GM18517 (cell line): ENCODE results near the gene NIM1K.
"Not testable (repeated sequence)": the region's sequence is repeated elsewhere in the genome, so short reads cannot be mapped to it uniquely, and the experiment has no call there.

Source experiments
- ATAC-seq: cut with Tn5 transposase; IDR thresholded peaks from one replicate; pipeline ENCODE4 v1.9.1; 2021; ENCODE audit warnings: mild to moderate bottlenecking, moderate library complexity; ENCODE audit not compliant: unreplicated experiment

The NIM1K gene

GRCh38 chr5:43312076-43312661 lies 120.1 kb downstream of the NIM1K start:
- ATAC-seq, result no peak

GRCh38 chr5:43312699-43313034 lies 120.6 kb downstream of the NIM1K start:
- peak; percentile 0 for ATAC-seq

GRCh38 chr5:43313035-43313853 lies 121.2 kb downstream of the NIM1K start, which contains the start of gene HMGCS1:
HMGCS1 (minus strand) TSS chr5:43313412; CDS start chr5:43298965, 14,447 bp downstream.
- ATAC-seq, result peak; percentile 96

GRCh38 chr5:43313854-43314457 lies 121.9 kb downstream of the NIM1K start:
- ATAC-seq, result no peak

GRCh38 chr5:43314724-43315123 lies 122.7 kb downstream of the NIM1K start:
- ATAC-seq, result no peak

- no peak for ATAC-seq
Observed at GRCh38 chr5:43315263-43315662, 123.2 kb downstream of the NIM1K start.

GRCh38 chr5:43315682-43316081 lies 123.7 kb downstream of the NIM1K start:
- ATAC-seq, result no peak

GRCh38 chr5:43316421-43316820 lies 124.4 kb downstream of the NIM1K start:
- no peak for ATAC-seq

GRCh38 chr5:43320846-43321245 lies 128.8 kb downstream of the NIM1K start:
- ATAC-seq, result no peak

GRCh38 chr5:43323488-43323887 lies 131.5 kb downstream of the NIM1K start:
- ATAC-seq, result not testable (repeated sequence)

GRCh38 chr5:43325624-43326023 lies 133.6 kb downstream of the NIM1K start:
- not testable (repeated sequence) for ATAC-seq
